ENCODE data around the gene SCN3A. TPM values are rescaled to one million over a fixed set of nuclear protein-coding genes. Genes with fewer than 3 reads are reported as not detected.

Gene SCN3A
- total RNA-seq, 1 donor from 2014 or later: 1.4 TPM

DNA sequence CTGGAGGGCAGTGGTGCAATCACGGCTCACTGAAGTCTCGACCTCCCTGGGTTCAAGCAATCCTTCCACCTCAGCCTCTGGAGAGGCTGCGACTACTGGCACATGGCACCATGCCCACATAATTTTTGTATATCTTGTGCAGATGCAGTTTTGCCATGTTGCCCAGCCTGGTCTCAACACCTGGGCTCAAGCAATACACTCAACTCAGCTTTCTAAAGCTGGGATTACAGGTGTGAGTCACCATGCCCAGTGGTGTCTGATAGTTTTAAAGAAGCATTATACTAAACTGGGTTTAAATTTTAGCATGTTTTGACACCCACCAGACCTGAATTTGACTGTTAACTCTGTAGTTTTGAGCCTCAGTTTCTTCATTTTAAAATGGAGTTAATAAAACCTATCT lies 139.1 kb downstream of the SCN3A start:
- Histone ChIP-seq H3K79me2 (ENCODE audit: insufficient read depth, low read length) (no peaks in the 10 kb centered on the region), H3K27me3 (ENCODE audit: insufficient read depth, low read length) (no peaks in the 10 kb centered on the region), H3K27ac (ENCODE audit: low read depth, low read length) (no peak overlapping the region), H3K4me1 (ENCODE audit: insufficient read depth, low read length) (peaks cover 3% of the 10 kb centered on the region), H3K4me2 (ENCODE audit: low read length) (no peak overlapping the region), H2AFZ (ENCODE audit: low read depth, low read length) (no peak overlapping the region), H4K20me1 (ENCODE audit: insufficient read depth, low read length) (no peaks in the 10 kb centered on the region), H3K36me3 (ENCODE audit: insufficient read depth, low read length) (no peaks in the 10 kb centered on the region), H3K9ac (ENCODE audit: low read length) (no peak overlapping the region), H3K9me3 (ENCODE audit: insufficient read depth, low read depth, low read length) (no peaks in the 10 kb centered on the region), H3K4me3 (ENCODE audit: insufficient read depth, low read depth, low read length) (no peak overlapping the region)
- no peak for FAIRE-seq
- Mint-ChIP-seq H3K9me3 (ENCODE audit: unreplicated experiment) (no peaks in the 10 kb centered on the region), H3K27me3 (ENCODE audit: low read depth, unreplicated experiment) (no peaks in the 10 kb centered on the region), H3K27ac (ENCODE audit: unreplicated experiment) (no peak overlapping the region), H3K36me3 (ENCODE audit: low read depth, unreplicated experiment) (no peaks in the 10 kb centered on the region), H3K4me1 (ENCODE audit: low read depth, unreplicated experiment) (peaks cover 13% of the 10 kb centered on the region), H3K4me3 (ENCODE audit: unreplicated experiment) (no peak overlapping the region)
- TF ChIP-seq, protein P1, sequence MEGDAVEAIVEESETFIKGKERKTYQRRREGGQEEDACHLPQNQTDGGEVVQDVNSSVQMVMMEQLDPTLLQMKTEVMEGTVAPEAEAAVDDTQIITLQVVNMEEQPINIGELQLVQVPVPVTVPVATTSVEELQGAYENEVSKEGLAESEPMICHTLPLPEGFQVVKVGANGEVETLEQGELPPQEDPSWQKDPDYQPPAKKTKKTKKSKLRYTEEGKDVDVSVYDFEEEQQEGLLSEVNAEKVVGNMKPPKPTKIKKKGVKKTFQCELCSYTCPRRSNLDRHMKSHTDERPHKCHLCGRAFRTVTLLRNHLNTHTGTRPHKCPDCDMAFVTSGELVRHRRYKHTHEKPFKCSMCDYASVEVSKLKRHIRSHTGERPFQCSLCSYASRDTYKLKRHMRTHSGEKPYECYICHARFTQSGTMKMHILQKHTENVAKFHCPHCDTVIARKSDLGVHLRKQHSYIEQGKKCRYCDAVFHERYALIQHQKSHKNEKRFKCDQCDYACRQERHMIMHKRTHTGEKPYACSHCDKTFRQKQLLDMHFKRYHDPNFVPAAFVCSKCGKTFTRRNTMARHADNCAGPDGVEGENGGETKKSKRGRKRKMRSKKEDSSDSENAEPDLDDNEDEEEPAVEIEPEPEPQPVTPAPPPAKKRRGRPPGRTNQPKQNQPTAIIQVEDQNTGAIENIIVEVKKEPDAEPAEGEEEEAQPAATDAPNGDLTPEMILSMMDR (IDR thresholded peaks at IDR 0.05; ENCODE audit: insufficient read depth, low read depth, low read length): no peak
- no peak for TF ChIP-seq EZH2 (IDR thresholded peaks at IDR 0.05; ENCODE audit: insufficient read depth, low read length)
- no peak for DNase-seq (ENCODE audit: low read depth)

DNA sequence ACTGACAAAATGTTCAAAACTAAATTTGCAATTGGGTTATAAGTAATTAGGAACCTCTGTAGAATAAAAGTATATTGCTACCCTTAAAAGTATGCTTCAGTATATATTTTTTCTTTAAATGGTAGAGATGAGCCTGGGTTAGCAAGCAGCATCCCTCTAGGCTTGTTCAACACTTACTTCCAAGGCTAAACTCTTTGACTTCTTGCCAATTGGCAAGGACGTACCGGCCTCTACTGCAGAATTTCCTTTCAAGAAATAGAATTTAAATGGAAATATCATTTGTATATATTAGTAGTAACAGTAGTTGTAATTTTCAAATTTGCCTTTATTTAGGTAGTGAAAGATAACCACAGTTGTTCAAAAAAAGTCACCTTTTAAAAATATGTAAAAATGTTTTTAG lies 143.4 kb downstream of the SCN3A start:
- FAIRE-seq (no peak), DNase-seq (ENCODE audit: low read depth) (no peak)
- Histone ChIP-seq H3K9me3 (ENCODE audit: insufficient read depth, low read depth, low read length) (no peaks in the 10 kb centered on the region), H3K27ac (ENCODE audit: low read depth, low read length) (no peak overlapping the region), H3K36me3 (ENCODE audit: insufficient read depth, low read length) (no peaks in the 10 kb centered on the region), H4K20me1 (ENCODE audit: insufficient read depth, low read length) (no peaks in the 10 kb centered on the region), H3K4me1 (ENCODE audit: insufficient read depth, low read length) (peaks cover 3% of the 10 kb centered on the region), H3K4me2 (ENCODE audit: low read length) (no peak overlapping the region), H3K9ac (ENCODE audit: low read length) (no peak overlapping the region), H3K27me3 (ENCODE audit: insufficient read depth, low read length) (no peaks in the 10 kb centered on the region), H3K79me2 (ENCODE audit: insufficient read depth, low read length) (no peaks in the 10 kb centered on the region), H3K4me3 (ENCODE audit: insufficient read depth, low read depth, low read length) (no peak overlapping the region), H2AFZ (ENCODE audit: low read depth, low read length) (no peak overlapping the region)
- TF ChIP-seq, protein P1 (IDR thresholded peaks at IDR 0.05; ENCODE audit: insufficient read depth, low read depth, low read length): no peak
- TF ChIP-seq EZH2 (IDR thresholded peaks at IDR 0.05; ENCODE audit: insufficient read depth, low read length): no peak
- H3K27ac Mint-ChIP-seq (ENCODE audit: unreplicated experiment): no peak overlapping the region
- H3K27me3 Mint-ChIP-seq (ENCODE audit: low read depth, unreplicated experiment): no peaks in the 10 kb centered on the region
- no peaks in the 10 kb centered on the region for H3K36me3 Mint-ChIP-seq (ENCODE audit: low read depth, unreplicated experiment)
- H3K9me3 Mint-ChIP-seq (ENCODE audit: unreplicated experiment): no peaks in the 10 kb centered on the region
- H3K4me1 Mint-ChIP-seq (ENCODE audit: low read depth, unreplicated experiment): peaks cover 2% of the 10 kb centered on the region
- no peak overlapping the region for H3K4me3 Mint-ChIP-seq (ENCODE audit: unreplicated experiment)

DNA sequence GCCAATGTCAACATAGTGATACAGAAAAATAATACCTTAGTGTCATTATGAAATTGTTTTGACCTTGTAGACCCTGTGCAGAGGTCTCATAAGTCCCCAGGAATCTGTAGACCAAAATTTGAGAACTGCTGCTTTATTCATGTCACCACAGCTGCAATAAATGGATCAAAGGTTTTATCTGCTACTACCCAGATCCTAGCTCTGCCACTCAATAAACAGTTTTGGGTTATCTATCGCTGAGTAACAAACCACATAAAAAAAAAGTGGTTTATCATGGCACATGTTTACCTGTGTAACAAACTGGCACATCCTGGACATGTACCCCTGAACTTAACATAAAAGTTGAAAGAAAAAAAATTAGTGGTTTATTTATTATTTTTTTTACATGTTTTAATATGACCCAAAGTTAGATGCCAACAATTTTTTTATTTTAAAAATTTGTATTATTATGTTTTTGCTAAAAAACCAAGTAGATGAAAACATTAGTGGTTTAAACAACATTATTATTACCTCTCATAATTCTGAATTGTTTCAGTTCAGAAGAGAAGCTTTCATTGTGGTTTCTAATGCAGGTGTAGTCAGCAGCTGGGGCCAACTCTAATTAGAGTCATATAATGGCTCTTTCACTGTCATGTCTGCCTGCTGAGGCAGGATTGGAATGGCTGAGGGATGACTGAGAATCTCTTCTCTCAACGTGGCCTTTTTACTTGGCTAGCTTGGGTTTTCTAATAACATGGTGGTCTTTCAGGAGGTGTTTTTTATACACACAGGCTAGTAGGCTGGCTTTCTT lies 145.2 kb downstream of the SCN3A start:
- Mint-ChIP-seq H3K9me3 (ENCODE audit: unreplicated experiment) (no peaks in the 10 kb centered on the region), H3K27me3 (ENCODE audit: low read depth, unreplicated experiment) (no peaks in the 10 kb centered on the region), H3K4me3 (ENCODE audit: unreplicated experiment) (no peak overlapping the region), H3K27ac (ENCODE audit: unreplicated experiment) (no peak overlapping the region), H3K4me1 (ENCODE audit: low read depth, unreplicated experiment) (peaks cover 8% of the 10 kb centered on the region), H3K36me3 (ENCODE audit: low read depth, unreplicated experiment) (no peaks in the 10 kb centered on the region)
- FAIRE-seq: no peak
- H3K36me3 ChIP-seq (ENCODE audit: insufficient read depth, low read length): no peaks in the 10 kb centered on the region
- H3K9ac ChIP-seq (ENCODE audit: low read length): no peak overlapping the region
- H3K79me2 ChIP-seq (ENCODE audit: insufficient read depth, low read length): no peaks in the 10 kb centered on the region
- no peaks in the 10 kb centered on the region for H4K20me1 ChIP-seq (ENCODE audit: insufficient read depth, low read length)
- H3K4me2 ChIP-seq (ENCODE audit: low read length): no peak overlapping the region
- TF ChIP-seq, protein P1 (IDR thresholded peaks at IDR 0.05; ENCODE audit: insufficient read depth, low read depth, low read length): no peak
- TF ChIP-seq EZH2 (IDR thresholded peaks at IDR 0.05; ENCODE audit: insufficient read depth, low read length): no peak
- H3K27me3 ChIP-seq (ENCODE audit: insufficient read depth, low read length): no peaks in the 10 kb centered on the region
- no peak for DNase-seq (ENCODE audit: low read depth)
- no peak overlapping the region for H3K4me3 ChIP-seq (ENCODE audit: insufficient read depth, low read depth, low read length)
- no peak overlapping the region for H2AFZ ChIP-seq (ENCODE audit: low read depth, low read length)
- peaks cover 6% of the 10 kb centered on the region for H3K4me1 ChIP-seq (ENCODE audit: insufficient read depth, low read length)
- H3K27ac ChIP-seq (ENCODE audit: low read depth, low read length): no peak overlapping the region
- H3K9me3 ChIP-seq (ENCODE audit: insufficient read depth, low read depth, low read length): no peaks in the 10 kb centered on the region
